Measurements from ENCODE around the gene MINDY2. TPM values are rescaled to one million over a fixed set of nuclear protein-coding genes. Genes with fewer than 3 reads are reported as not detected.

Gene MINDY2
- total RNA-seq, 1 donor from 2014 or later = 27.1 TPM

GRCh38 chr15:58775402-58775801, 4.3 kb downstream of the MINDY2 start:
- Mint-ChIP-seq H3K4me3 (ENCODE audit: low read depth) (no peak overlapping the region), H3K4me1 (ENCODE audit: low read depth) (peaks cover 8% of the 10 kb centered on the region), H3K27ac (no peak overlapping the region), H3K36me3 (ENCODE audit: insufficient read depth) (peaks cover 1% of the 10 kb centered on the region), H3K9me3 (ENCODE audit: low read depth) (no peaks in the 10 kb centered on the region), H3K27me3 (no peaks in the 10 kb centered on the region)
- TF ChIP-seq CTCF (IDR thresholded peaks at IDR 0.05; ENCODE audit: unreplicated experiment) = no peak
- no peak for DNase-seq (ENCODE audit: low spot score, unreplicated experiment)

- Mint-ChIP-seq H3K4me1 (ENCODE audit: low read depth) (peaks cover 5% of the 10 kb centered on the region), H3K36me3 (ENCODE audit: insufficient read depth) (peaks cover 1% of the 10 kb centered on the region), H3K9me3 (ENCODE audit: low read depth) (no peaks in the 10 kb centered on the region), H3K27ac (no peak overlapping the region), H3K27me3 (no peaks in the 10 kb centered on the region), H3K4me3 (ENCODE audit: low read depth) (no peak overlapping the region)
- no peak for TF ChIP-seq CTCF (IDR thresholded peaks at IDR 0.05; ENCODE audit: unreplicated experiment)
- no peak for DNase-seq (ENCODE audit: low spot score, unreplicated experiment)
These were observed 6.0 kb downstream of the MINDY2 start for GRCh38 chr15:58777107-58777506.

- no peak for DNase-seq (ENCODE audit: low spot score, unreplicated experiment)
- no peak overlapping the region for H3K4me3 Mint-ChIP-seq (ENCODE audit: low read depth)
- H3K27ac Mint-ChIP-seq = peak overlapping the region; percentile 67
- peaks cover 5% of the 10 kb centered on the region for H3K4me1 Mint-ChIP-seq (ENCODE audit: low read depth)
- H3K27me3 Mint-ChIP-seq = no peaks in the 10 kb centered on the region
- H3K9me3 Mint-ChIP-seq (ENCODE audit: low read depth) = no peaks in the 10 kb centered on the region
- H3K36me3 Mint-ChIP-seq (ENCODE audit: insufficient read depth) = peaks cover 7% of the 10 kb centered on the region
- no peak for TF ChIP-seq CTCF (IDR thresholded peaks at IDR 0.05; ENCODE audit: unreplicated experiment)
These were observed 8.5 kb downstream of the MINDY2 start for GRCh38 chr15:58779554-58779953.

GRCh38 chr15:58785355-58785754, 14.3 kb downstream of the MINDY2 start:
- H3K4me3 Mint-ChIP-seq (ENCODE audit: low read depth) = no peak overlapping the region
- H3K36me3 Mint-ChIP-seq (ENCODE audit: insufficient read depth) = peaks cover 10% of the 10 kb centered on the region
- no peaks in the 10 kb centered on the region for H3K9me3 Mint-ChIP-seq (ENCODE audit: low read depth)
- DNase-seq (ENCODE audit: low spot score, unreplicated experiment) = no peak
- no peaks in the 10 kb centered on the region for H3K27me3 Mint-ChIP-seq
- no peaks in the 10 kb centered on the region for H3K4me1 Mint-ChIP-seq (ENCODE audit: low read depth)
- H3K27ac Mint-ChIP-seq = no peak overlapping the region
- TF ChIP-seq CTCF (IDR thresholded peaks at IDR 0.05; ENCODE audit: unreplicated experiment) = no peak

GRCh38 chr15:58788056-58788710, 17.1 kb downstream of the MINDY2 start:
- H3K27ac Mint-ChIP-seq = no peak overlapping the region
- H3K4me3 Mint-ChIP-seq (ENCODE audit: low read depth) = no peak overlapping the region
- no peaks in the 10 kb centered on the region for H3K27me3 Mint-ChIP-seq
- DNase-seq (ENCODE audit: low spot score, unreplicated experiment) = no peak
- peaks cover 3% of the 10 kb centered on the region for H3K4me1 Mint-ChIP-seq (ENCODE audit: low read depth)
- H3K36me3 Mint-ChIP-seq (ENCODE audit: insufficient read depth) = peaks cover 25% of the 10 kb centered on the region
- no peak for TF ChIP-seq CTCF (IDR thresholded peaks at IDR 0.05; ENCODE audit: unreplicated experiment)
- peaks cover 4% of the 10 kb centered on the region for H3K9me3 Mint-ChIP-seq (ENCODE audit: low read depth)
